Measurements from ENCODE around the gene CD302. TPM values are rescaled to one million over a fixed set of nuclear protein-coding genes. Genes with fewer than 3 reads are reported as not detected.
A peak's percentile ranks its signal among the peaks of the same experiment; 100 is the strongest.
"Not testable (repeated sequence)": the region's sequence is repeated elsewhere in the genome, so short reads cannot be mapped to it uniquely, and the experiment has no call there.

CD302 gene
- total RNA-seq, 1 experiment from 2014 or later = 9.0 TPM

- DNase-seq (ENCODE audit: low read depth) = no peak
Measured at GRCh38 chr2:159793326-159793725, 4.7 kb downstream of the CD302 start.

GRCh38 chr2:159792599-159792998 is 5.4 kb downstream of the CD302 start:
- no peak for DNase-seq (ENCODE audit: low read depth)

GRCh38 chr2:159792036-159792435 is 6.0 kb downstream of the CD302 start:
- no peak for DNase-seq (ENCODE audit: low read depth)

GRCh38 chr2:159790323-159790722 is 7.7 kb downstream of the CD302 start:
- DNase-seq (ENCODE audit: low read depth) = no peak

GRCh38 chr2:159788253-159788652 is 9.8 kb downstream of the CD302 start:
- no peak for DNase-seq (ENCODE audit: low read depth)

- not testable (repeated sequence) for DNase-seq (ENCODE audit: low read depth)
Measured at GRCh38 chr2:159787647-159788046, 10.4 kb downstream of the CD302 start.

GRCh38 chr2:159786938-159787337 is 11.1 kb downstream of the CD302 start:
- DNase-seq (ENCODE audit: low read depth) = no peak

GRCh38 chr2:159785195-159785594 is 12.8 kb downstream of the CD302 start:
- no peak for DNase-seq (ENCODE audit: low read depth)

GRCh38 chr2:159784744-159785143 is 13.3 kb downstream of the CD302 start:
- DNase-seq (ENCODE audit: low read depth) = not testable (repeated sequence)

- DNase-seq (ENCODE audit: low read depth) = no peak
Measured at GRCh38 chr2:159783556-159783955, 14.5 kb downstream of the CD302 start.

- no peak for DNase-seq (ENCODE audit: low read depth)
Measured at GRCh38 chr2:159776321-159776720, 21.7 kb downstream of the CD302 start.

GRCh38 chr2:159775021-159775420 is 23.0 kb downstream of the CD302 start:
- DNase-seq (ENCODE audit: low read depth) = no peak

- no peak for DNase-seq (ENCODE audit: low read depth)
Measured at GRCh38 chr2:159774370-159774990, 23.5 kb downstream of the CD302 start.

GRCh38 chr2:159773886-159774285 is 24.1 kb downstream of the CD302 start:
- DNase-seq (ENCODE audit: low read depth) = no peak

GRCh38 chr2:159773426-159773825 is 24.6 kb downstream of the CD302 start:
- DNase-seq (ENCODE audit: low read depth) = no peak

- no peak for DNase-seq (ENCODE audit: low read depth)
Measured at GRCh38 chr2:159769147-159769546, 28.9 kb downstream of the CD302 start.

GRCh38 chr2:159762075-159762474 is 35.9 kb downstream of the CD302 start:
- no peak for DNase-seq (ENCODE audit: low read depth)

GRCh38 chr2:159760326-159760725 is 37.7 kb downstream of the CD302 start:
- no peak for DNase-seq (ENCODE audit: low read depth)

GRCh38 chr2:159759577-159759976 is 38.4 kb downstream of the CD302 start:
- no peak for DNase-seq (ENCODE audit: low read depth)

GRCh38 chr2:159758686-159759085 is 39.3 kb downstream of the CD302 start:
- DNase-seq (ENCODE audit: low read depth) = no peak

GRCh38 chr2:159758239-159758638 is 39.8 kb downstream of the CD302 start:
- no peak for DNase-seq (ENCODE audit: low read depth)

GRCh38 chr2:159755788-159756187 is 42.2 kb downstream of the CD302 start:
- DNase-seq (ENCODE audit: low read depth) = peak; percentile 39

- DNase-seq (ENCODE audit: low read depth) = no peak
Measured at GRCh38 chr2:159755014-159755413, 43.0 kb downstream of the CD302 start.

- no peak for DNase-seq (ENCODE audit: low read depth)
Measured at GRCh38 chr2:159753797-159754196, 44.2 kb downstream of the CD302 start.
